ENCODE measurements around the gene TOB1.

GRCh38 chr17:50877838-50878237, 11.7 kb upstream of the TOB1 start:
- TF ChIP-seq, protein P1, sequence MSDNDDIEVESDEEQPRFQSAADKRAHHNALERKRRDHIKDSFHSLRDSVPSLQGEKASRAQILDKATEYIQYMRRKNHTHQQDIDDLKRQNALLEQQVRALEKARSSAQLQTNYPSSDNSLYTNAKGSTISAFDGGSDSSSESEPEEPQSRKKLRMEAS (IDR thresholded peaks at IDR 0.05): no peak
- TF ChIP-seq EP300 (IDR thresholded peaks at IDR 0.05; ENCODE audit: borderline replicate concordance) (no peak), EGR1 (IDR thresholded peaks at IDR 0.05) (no peak), REST (IDR thresholded peaks at IDR 0.05; ENCODE audit: low read depth) (no peak), FOXM1 (IDR thresholded peaks at IDR 0.05; ENCODE audit: borderline replicate concordance, low read depth) (no peak), RAD21 (IDR thresholded peaks at IDR 0.05; ENCODE audit: low read depth) (no peak), TAF1 (IDR thresholded peaks at IDR 0.05; ENCODE audit: low read depth) (no peak), CEBPB (IDR thresholded peaks at IDR 0.05) (no peak), NFIC (IDR thresholded peaks at IDR 0.05) (no peak), TEAD4 (IDR thresholded peaks at IDR 0.05) (no peak), CREB1 (IDR thresholded peaks at IDR 0.05; ENCODE audit: low read depth) (no peak), YY1 (IDR thresholded peaks at IDR 0.05; ENCODE audit: low read depth) (no peak)
- TF ChIP-seq, protein P2, sequence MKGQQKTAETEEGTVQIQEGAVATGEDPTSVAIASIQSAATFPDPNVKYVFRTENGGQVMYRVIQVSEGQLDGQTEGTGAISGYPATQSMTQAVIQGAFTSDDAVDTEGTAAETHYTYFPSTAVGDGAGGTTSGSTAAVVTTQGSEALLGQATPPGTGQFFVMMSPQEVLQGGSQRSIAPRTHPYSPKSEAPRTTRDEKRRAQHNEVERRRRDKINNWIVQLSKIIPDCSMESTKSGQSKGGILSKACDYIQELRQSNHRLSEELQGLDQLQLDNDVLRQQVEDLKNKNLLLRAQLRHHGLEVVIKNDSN (IDR thresholded peaks at IDR 0.05): no peak

Data from Ishikawa (cell line).